Endothelial cell of umbilical vein (primary cell): ENCODE data around the gene FOXD2. TPM values are rescaled to one million over a fixed set of nuclear protein-coding genes. Genes with fewer than 3 reads are reported as not detected.
A peak's percentile ranks its signal among the peaks of the same experiment; 100 is the strongest.

ENCODE experiments used
- BruUV-seq: library from RNA; stranded (reverse); fragments of 400-500 nt; replicated peaks from 2 replicates; lab custom pipeline; 2021; lab: Mats Ljungman, UMichigan
- CTCF ChIA-PET: fragments of 300-600, 350-600 bp; sonication (Branson Sonifier 250); formaldehyde crosslinking; loops from one replicate; lab custom pipeline; 2021; ENCODE audit warnings: antibody characterized with exemption, inconsistent platforms; lab: Charles Lee
- POLR2A ChIA-PET: fragments of 300-600, 350-600 bp; sonication (Branson Sonifier 250); formaldehyde crosslinking; loops from one replicate; lab custom pipeline; 2021; ENCODE audit warnings: antibody characterized with exemption, inconsistent platforms; lab: Charles Lee
- DNase-seq: peaks from one replicate; pipeline ENCODE4 v3.0.0-alpha.2; 2011; ENCODE audit warnings: low read depth, low spot score
- FAIRE-seq: peaks from 2 replicates; lab custom pipeline; 2011; peaks lifted over from hg19 to GRCh38; lab: Jason Lieb, UNC
- H2AFZ ChIP-seq: 2 replicates; pipeline ENCODE4 v1.6.0; 2012; ENCODE audit warnings: low read depth, low read length, control low read depth, inconsistent platforms
- H3K27ac ChIP-seq: 2 replicates; pipeline ENCODE4 v1.5.1; 2011; ENCODE audit warnings: low read depth, mild to moderate bottlenecking, control low read depth, low read length, moderate library complexity; ENCODE audit not compliant: insufficient read depth
- H3K27me3 ChIP-seq, 2 experiments: 2 replicates each; pipeline versions ENCODE4 v1.6.0 to v1.6.1; 2011; ENCODE audit warnings: low read length in 2 of 2, mixed read lengths in 1 of 2; ENCODE audit not compliant: control insufficient read depth in 2 of 2, insufficient read depth in 2 of 2
- H3K36me3 ChIP-seq, 2 experiments: 2 replicates in 1 of 2; 3 replicates in 1 of 2; pipeline ENCODE4 v1.5.1; 2011; ENCODE audit warnings: low read length in 2 of 2, mild to moderate bottlenecking in 1 of 2, moderate library complexity in 1 of 2; ENCODE audit not compliant: control insufficient read depth in 2 of 2, insufficient read depth in 2 of 2; ENCODE audit errors: extremely low read depth in 1 of 2
- H3K4me1 ChIP-seq: 3 replicates; pipeline ENCODE4 v1.5.1; 2011; ENCODE audit warnings: mild to moderate bottlenecking, low read length; ENCODE audit not compliant: control insufficient read depth, insufficient read depth; ENCODE audit errors: extremely low read depth
- H3K4me2 ChIP-seq: 2 replicates; pipeline ENCODE4 v1.6.1; 2011; ENCODE audit warnings: low read length, control low read depth, mixed read lengths; ENCODE audit not compliant: insufficient read depth
- H3K4me3 ChIP-seq, 3 experiments: fragments of 200-600 bp in 1 of 3; sonication (generic), shearing (Covaris generic) in 1 of 3; replicated peaks in 1 of 3; 2 replicates each; pipeline ENCODE4 v1.5.1; 2011 to 2016; ENCODE audit warnings: control low read depth in 3 of 3, low read length in 3 of 3, mild to moderate bottlenecking in 2 of 3, inconsistent platforms in 1 of 3, low read depth in 1 of 3, moderate library complexity in 1 of 3; ENCODE audit not compliant: insufficient read depth in 1 of 3
- H3K79me2 ChIP-seq: 2 replicates; pipeline ENCODE4 v1.6.0; 2012; ENCODE audit warnings: low read length, inconsistent platforms; ENCODE audit not compliant: control insufficient read depth, insufficient read depth
- H3K9ac ChIP-seq: replicated peaks from 2 replicates; pipeline ENCODE3; 2011; ENCODE audit warnings: low read length, control low read depth; ENCODE audit not compliant: insufficient read depth; ENCODE audit errors: extremely low read depth
- H3K9me1 ChIP-seq: replicated peaks from 3 replicates; pipeline ENCODE4 v1.6.0; 2011; ENCODE audit warnings: mild to moderate bottlenecking, low read length; ENCODE audit not compliant: control insufficient read depth, insufficient read depth; ENCODE audit errors: extremely low read depth
- H3K9me3 ChIP-seq: replicated peaks from 2 replicates; pipeline ENCODE4 v1.5.1; 2012; ENCODE audit warnings: low read length, inconsistent platforms; ENCODE audit not compliant: control insufficient read depth, insufficient read depth
- H4K20me1 ChIP-seq: replicated peaks from 2 replicates; pipeline ENCODE3; 2011; ENCODE audit warnings: mild to moderate bottlenecking, low read length; ENCODE audit not compliant: control insufficient read depth, insufficient read depth; ENCODE audit errors: extremely low read depth
- EZH2 ChIP-seq: IDR thresholded peaks from 2 replicates; pipeline ENCODE4 v1.6.1; 2012; ENCODE audit warnings: borderline replicate concordance, low read depth, mild to moderate bottlenecking, moderate library complexity, low read length, inconsistent platforms; ENCODE audit not compliant: severe bottlenecking
- FOS ChIP-seq: IDR thresholded peaks from 2 replicates; pipeline ENCODE4 v1.6.1; 2011; ENCODE audit warnings: mild to moderate bottlenecking, low read length, moderate library complexity, borderline replicate concordance; ENCODE audit not compliant: insufficient read depth
- GATA2 ChIP-seq: IDR thresholded peaks from 2 replicates; pipeline ENCODE4 v1.7.0; 2011; ENCODE audit warnings: low read depth, mild to moderate bottlenecking, moderate library complexity, mixed read lengths, low read length; ENCODE audit not compliant: insufficient read length, insufficient read depth
- JUN ChIP-seq: IDR thresholded peaks from 2 replicates; pipeline ENCODE4 v1.6.1; 2011; ENCODE audit warnings: borderline replicate concordance, low read depth; ENCODE audit not compliant: insufficient read length, insufficient read depth
- MAX ChIP-seq: IDR thresholded peaks from 2 replicates; pipeline ENCODE4 v1.6.1; 2011; ENCODE audit not compliant: insufficient read depth, insufficient read length
- MYC ChIP-seq: IDR thresholded peaks from one replicate; pipeline ENCODE4 v1.6.1; 2011; ENCODE audit warnings: mild to moderate bottlenecking, low read depth, low read length
- POLR2A ChIP-seq: IDR thresholded peaks from 2 replicates; pipeline ENCODE4 v1.6.1; 2012; ENCODE audit warnings: low read depth, mild to moderate bottlenecking, control low read depth, low read length
- POLR2AphosphoS5 ChIP-seq: IDR thresholded peaks from 2 replicates; pipeline ENCODE4 v1.6.1; 2012; ENCODE audit warnings: low read depth, mild to moderate bottlenecking, control low read depth, low read length, moderate library complexity; ENCODE audit not compliant: insufficient read depth
- dilution Hi-C: fragments of 300-500 bp; cut with MboI; formaldehyde crosslinking; loops from one replicate; pipeline ENCODE4 v1.15.0; 2019; ENCODE audit warnings: low sequenced_read_pairs; ENCODE audit not compliant: extremely low pct_ligation_motif_present
- intact Hi-C: fragments of 100-400 bp; cut with micrococcal nuclease; formaldehyde crosslinking; loops from one replicate; pipeline ENCODE4 v1.10.0; 2022
- polyA plus RNA-seq, 4 experiments: library from polyadenylated mRNA; depleted of rRNA in 3 of 4; stranded (reverse) in 3 of 4; unstranded in 1 of 4; fragments of >200 nt; gene quantifications; 2 replicates each; pipeline versions ENCODE4 v1.2.1 to v1.2.3, GENCODE V29; 2011 to 2012; ENCODE audit warnings: missing spikeins in 1 of 4
- total RNA-seq: library from RNA; stranded (reverse); gene quantifications from 2 replicates; pipeline ENCODE4 v1.2.3, GENCODE V29; 2021
- TF ChIP-seq, protein P1 (sequence below), 2 donors: IDR thresholded peaks; 1 replicate in 1 of 2; 2 replicates in 1 of 2; pipeline ENCODE4 v1.5.1; 2011; ENCODE audit warnings: low read length in 2 of 2, mild to moderate bottlenecking in 2 of 2, moderate library complexity in 2 of 2, control low read depth in 1 of 2, inconsistent platforms in 1 of 2, low read depth in 1 of 2; ENCODE audit not compliant: insufficient read depth in 1 of 2; ENCODE audit errors: extremely low read depth in 1 of 2

The FOXD2 gene
- total and polyA plus RNA-seq, 2 donors (not counting 3 experiments of a cell fraction or from before 2014, with no cell fraction given) = 0.01 to 0.09 TPM

GRCh38 chr1:47424336-47424982 lies 13.4 kb upstream of the FOXD2 start:
- BruUV-seq = no TSS peak
- Histone ChIP-seq H3K9ac (no peak overlapping the region), H3K9me3 (no peaks in the 10 kb centered on the region), H3K9me1 (no peaks in the 10 kb centered on the region), H3K4me1 (no peaks in the 10 kb centered on the region), H3K27ac (no peak overlapping the region), H4K20me1 (no peaks in the 10 kb centered on the region), H2AFZ (no peak overlapping the region), H3K4me3 (no peak overlapping the region), H3K27me3 (peaks cover 7 to 13% of the 10 kb centered on the region in 2 experiments), H3K4me2 (no peak overlapping the region), H3K36me3 (no peaks in the 10 kb centered on the region), H3K79me2 (no peaks in the 10 kb centered on the region)
- ChIA-PET POLR2A (no interaction called here), CTCF (interaction anchor here (1.0 to 3.7 kb wide), 6 partner anchors 10 to 302 kb away, joined by 3 to 46 read pairs (median 6); partner anchors contain the start of gene FOXD2)
- FAIRE-seq (peak; percentile 73), DNase-seq (peak; percentile 29)
- intact Hi-C loops = loop anchor here (1.0 to 5.0 kb wide), 3 partner anchors 36 to 245 kb away; partner anchors contain the start of gene STIL
- dilution Hi-C loops = no loop called here
- TF ChIP-seq POLR2A (no peak), EZH2 (no peak), FOS (no peak)
- TF ChIP-seq, protein P1, sequence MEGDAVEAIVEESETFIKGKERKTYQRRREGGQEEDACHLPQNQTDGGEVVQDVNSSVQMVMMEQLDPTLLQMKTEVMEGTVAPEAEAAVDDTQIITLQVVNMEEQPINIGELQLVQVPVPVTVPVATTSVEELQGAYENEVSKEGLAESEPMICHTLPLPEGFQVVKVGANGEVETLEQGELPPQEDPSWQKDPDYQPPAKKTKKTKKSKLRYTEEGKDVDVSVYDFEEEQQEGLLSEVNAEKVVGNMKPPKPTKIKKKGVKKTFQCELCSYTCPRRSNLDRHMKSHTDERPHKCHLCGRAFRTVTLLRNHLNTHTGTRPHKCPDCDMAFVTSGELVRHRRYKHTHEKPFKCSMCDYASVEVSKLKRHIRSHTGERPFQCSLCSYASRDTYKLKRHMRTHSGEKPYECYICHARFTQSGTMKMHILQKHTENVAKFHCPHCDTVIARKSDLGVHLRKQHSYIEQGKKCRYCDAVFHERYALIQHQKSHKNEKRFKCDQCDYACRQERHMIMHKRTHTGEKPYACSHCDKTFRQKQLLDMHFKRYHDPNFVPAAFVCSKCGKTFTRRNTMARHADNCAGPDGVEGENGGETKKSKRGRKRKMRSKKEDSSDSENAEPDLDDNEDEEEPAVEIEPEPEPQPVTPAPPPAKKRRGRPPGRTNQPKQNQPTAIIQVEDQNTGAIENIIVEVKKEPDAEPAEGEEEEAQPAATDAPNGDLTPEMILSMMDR (IDR thresholded peaks at IDR 0.05; ENCODE audit: extremely low read depth in 1 of 2, insufficient read depth in 1 of 2, low read depth in 1 of 2, low read length in 2 of 2) = peak; percentile 72 to 83

DNA sequence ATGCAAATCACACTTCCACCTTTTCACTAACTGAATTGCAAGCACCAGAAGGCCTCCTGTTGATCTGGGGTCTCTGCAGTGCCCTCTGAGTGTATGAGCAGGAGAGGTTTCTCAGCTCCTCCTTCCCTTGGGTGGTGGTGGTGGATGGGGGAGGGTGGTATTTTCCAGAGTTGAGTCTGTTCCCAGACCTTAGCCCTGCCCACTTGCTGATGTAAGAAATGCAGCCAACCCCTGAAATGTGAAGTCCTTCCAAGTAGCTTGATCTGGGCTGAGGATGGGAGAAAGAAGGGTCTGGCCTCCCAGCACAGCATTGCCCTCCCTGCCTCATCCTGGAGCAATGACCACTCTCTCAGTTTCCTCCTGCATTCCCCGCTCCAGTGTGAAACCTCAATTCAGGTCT lies 6.3 kb upstream of the FOXD2 start:
- dilution Hi-C loops (no loop called here), intact Hi-C loops (no loop called here)
- Histone ChIP-seq H2AFZ (no peak overlapping the region), H4K20me1 (no peaks in the 10 kb centered on the region), H3K4me1 (peaks cover 20% of the 10 kb centered on the region), H3K9ac (no peak overlapping the region), H3K9me1 (no peaks in the 10 kb centered on the region), H3K27ac (no peak overlapping the region), H3K27me3 (peaks cover 10 to 18% of the 10 kb centered on the region in 2 experiments), H3K9me3 (no peaks in the 10 kb centered on the region), H3K36me3 (no peaks in the 10 kb centered on the region), H3K79me2 (no peaks in the 10 kb centered on the region), H3K4me2 (no peak overlapping the region), H3K4me3 (no peak overlapping the region)
- POLR2A ChIA-PET = interaction anchor here (1.3 kb wide), 1 partner anchor 295 kb away, joined by 3 read pairs; no protein-coding TSS in a partner anchor
- BruUV-seq = no TSS peak
- DNase-seq (no peak), FAIRE-seq (no peak)
- CTCF ChIA-PET = interaction anchor here (0.6 to 12.3 kb wide), 37 partner anchors 8 to 630 kb away, joined by 3 to 691 read pairs (median 5); partner anchors contain the start of gene CMPK1
- TF ChIP-seq FOS (no peak), GATA2 (no peak), POLR2A (no peak), MYC (no peak), EZH2 (no peak), POLR2AphosphoS5 (no peak), MAX (no peak), JUN (no peak)
- TF ChIP-seq, protein P1 (IDR thresholded peaks at IDR 0.05; ENCODE audit: extremely low read depth in 1 of 2, insufficient read depth in 1 of 2, low read depth in 1 of 2, low read length in 2 of 2) = no peak
